Choroid plexus epithelial cell (primary cell): ENCODE data around the gene LGALS7B.
"Not testable (repeated sequence)": the region's sequence is repeated elsewhere in the genome, so short reads cannot be mapped to it uniquely, and the experiment has no call there.

Experiments used
- DNase-seq: peaks from one replicate; pipeline ENCODE4 v3.0.0-alpha.2; 2010; ENCODE audit warnings: low read depth
- H3K4me3 ChIP-seq: 2 replicates; pipeline ENCODE4 v1.5.1; 2011; ENCODE audit warnings: low read depth, mild to moderate bottlenecking, control low read depth, low read length, moderate library complexity
- CTCF ChIP-seq: conservative IDR thresholded peaks from 2 replicates; pipeline ENCODE4 v1.5.1; 2011; ENCODE audit warnings: low read depth, mild to moderate bottlenecking, control low read depth, inconsistent platforms, low read length, moderate library complexity

The LGALS7B gene

GRCh38 chr19:38815059-38816001, 26.3 kb downstream of the LGALS7B start:
- DNase-seq: no peak
- TF ChIP-seq CTCF: no peak
- no peak overlapping the region for H3K4me3 ChIP-seq

GRCh38 chr19:38816131-38816750, 27.2 kb downstream of the LGALS7B start:
- no peak for TF ChIP-seq CTCF
- no peak overlapping the region for H3K4me3 ChIP-seq
- DNase-seq: no peak

- TF ChIP-seq CTCF: no peak
- no peak for DNase-seq
- H3K4me3 ChIP-seq: no peak overlapping the region
These were observed 28.1 kb downstream of the LGALS7B start for GRCh38 chr19:38817081-38817480.

- no peak overlapping the region for H3K4me3 ChIP-seq
- DNase-seq: no peak
- TF ChIP-seq CTCF: no peak
These were observed 30.4 kb downstream of the LGALS7B start for GRCh38 chr19:38819231-38819920.

- H3K4me3 ChIP-seq, DNase-seq: not testable (repeated sequence)
These were observed 32.3 kb downstream of the LGALS7B start for GRCh38 chr19:38821230-38821825.

- DNase-seq, H3K4me3 ChIP-seq: not testable (repeated sequence)
These were observed 36.9 kb downstream of the LGALS7B start for GRCh38 chr19:38825936-38826335.

GRCh38 chr19:38826856-38827551, 38.0 kb downstream of the LGALS7B start:
- no peak for DNase-seq
- no peak for TF ChIP-seq CTCF
- H3K4me3 ChIP-seq: no peak overlapping the region
